HEK293 (cell line): ENCODE data around the gene BTBD6.

Experiments used
- CTCF ChIA-PET: fragments of 350-600 bp; formaldehyde crosslinking; extraction: SDS; loops from one replicate; lab custom pipeline; 2021; ENCODE audit warnings: antibody characterized with exemption; lab: Yijun Ruan, JAX
- POLR2A ChIA-PET: fragments of 300-600 bp; formaldehyde crosslinking; extraction: SDS; loops from one replicate; lab custom pipeline; 2020; ENCODE audit warnings: antibody characterized with exemption, inconsistent platforms; lab: Yijun Ruan, JAX
- H3K27ac ChIP-seq: fragments of 200-500 bp; sonication (Bioruptor generic); 2 replicates; pipeline ENCODE4 v1.5.1; 2014; ENCODE audit warnings: low read depth, low read length, control low read depth, inconsistent platforms; ENCODE audit errors: extremely low read depth
- H3K36me3 ChIP-seq, 2 experiments: fragments of 200-500 bp in 1 of 2; sonication (Bioruptor generic) in 1 of 2; 1 replicate in 1 of 2; 2 replicates in 1 of 2; pipeline ENCODE4 v1.5.1; 2014 to 2017; ENCODE audit warnings: inconsistent platforms in 2 of 2, low read length in 2 of 2; ENCODE audit not compliant: control insufficient read depth in 2 of 2, insufficient read depth in 1 of 2
- H3K4me1 ChIP-seq: fragments of 200-500 bp; sonication (Bioruptor generic); 2 replicates; pipeline ENCODE4 v1.5.1; 2014; ENCODE audit warnings: mild to moderate bottlenecking, low read length, inconsistent platforms; ENCODE audit not compliant: control insufficient read depth, insufficient read depth
- H3K4me3 ChIP-seq: 2 replicates; pipeline ENCODE4 v1.5.1; 2011; ENCODE audit warnings: low read depth, mild to moderate bottlenecking, control low read depth, low read length, moderate library complexity
- H3K9me3 ChIP-seq: fragments of 200-500 bp; sonication (Bioruptor generic); 2 replicates; pipeline ENCODE4 v1.5.1; 2014; ENCODE audit warnings: low read depth, low read length, inconsistent platforms; ENCODE audit not compliant: control insufficient read depth, insufficient read depth
- ATF2 ChIP-seq: fragments of 450-650 bp; formaldehyde crosslinking; IDR thresholded peaks from 2 replicates; pipeline ENCODE4 v1.5.1; 2016; ENCODE audit warnings: missing biosample characterization, missing genetic modification characterization, low read depth
- BCL11B ChIP-seq: fragments of 450-650 bp; formaldehyde crosslinking; IDR thresholded peaks from 2 replicates; pipeline ENCODE4 v1.5.1; 2016; ENCODE audit warnings: low read depth, missing biosample characterization, missing genetic modification characterization
- HIC1 ChIP-seq: fragments of 450-650 bp; formaldehyde crosslinking; IDR thresholded peaks from 2 replicates; pipeline ENCODE4 v1.5.1; 2016; ENCODE audit warnings: missing biosample characterization, missing genetic modification characterization
- KLF1 ChIP-seq: fragments of 450-650 bp; formaldehyde crosslinking; IDR thresholded peaks from 2 replicates; pipeline ENCODE4 v1.5.1; 2016; ENCODE audit warnings: missing biosample characterization, missing genetic modification characterization
- KLF16 ChIP-seq: fragments of 450-650 bp; formaldehyde crosslinking; IDR thresholded peaks from 2 replicates; pipeline ENCODE4 v1.5.1; 2017; ENCODE audit warnings: missing biosample characterization, missing genetic modification characterization
- KLF8 ChIP-seq: fragments of 450-650 bp; formaldehyde crosslinking; IDR thresholded peaks from 2 replicates; pipeline ENCODE4 v1.5.1; 2016; ENCODE audit warnings: missing biosample characterization, missing genetic modification characterization
- MZF1 ChIP-seq: fragments of 450-650 bp; formaldehyde crosslinking; IDR thresholded peaks from 2 replicates; pipeline ENCODE4 v1.5.1; 2017; ENCODE audit warnings: missing biosample characterization, missing genetic modification characterization, borderline replicate concordance
- PBX3 ChIP-seq: sonication (generic); formaldehyde crosslinking; IDR thresholded peaks from 2 replicates; pipeline ENCODE4 v1.8.1; 2022; ENCODE audit warnings: mild to moderate bottlenecking, moderate library complexity, missing genetic modification reagents
- PRDM10 ChIP-seq: fragments of 450-650 bp; formaldehyde crosslinking; IDR thresholded peaks from 2 replicates; pipeline ENCODE4 v1.5.1; 2016; ENCODE audit warnings: missing biosample characterization, missing genetic modification characterization
- ZBTB49 ChIP-seq: fragments of 450-650 bp; formaldehyde crosslinking; IDR thresholded peaks from 2 replicates; pipeline ENCODE4 v1.5.1; 2016; ENCODE audit warnings: missing biosample characterization, missing genetic modification characterization, low read depth
- ZBTB6 ChIP-seq: fragments of 450-650 bp; formaldehyde crosslinking; IDR thresholded peaks from 2 replicates; pipeline ENCODE4 v1.5.1; 2017; ENCODE audit warnings: missing biosample characterization, missing genetic modification characterization
- ZBTB8A ChIP-seq: fragments of 450-650 bp; formaldehyde crosslinking; IDR thresholded peaks from 2 replicates; pipeline ENCODE4 v1.5.1; 2016; ENCODE audit warnings: missing biosample characterization, missing genetic modification characterization
- ZNF175 ChIP-seq: fragments of 450-650 bp; formaldehyde crosslinking; IDR thresholded peaks from 2 replicates; pipeline ENCODE4 v1.5.1; 2016; ENCODE audit warnings: missing biosample characterization, missing genetic modification characterization
- ZNF324 ChIP-seq: fragments of 450-650 bp; formaldehyde crosslinking; IDR thresholded peaks from 2 replicates; pipeline ENCODE4 v1.5.1; 2016; ENCODE audit warnings: missing biosample characterization, missing genetic modification characterization
- ZNF391 ChIP-seq: fragments of 450-650 bp; formaldehyde crosslinking; IDR thresholded peaks from 2 replicates; pipeline ENCODE4 v1.5.1; 2016; ENCODE audit warnings: low read depth, missing biosample characterization, missing genetic modification characterization, borderline replicate concordance
- ZNF571 ChIP-seq: fragments of 450-650 bp; formaldehyde crosslinking; IDR thresholded peaks from 2 replicates; pipeline ENCODE4 v1.5.0; 2017; ENCODE audit warnings: missing biosample characterization, missing genetic modification characterization
- ZNF600 ChIP-seq: fragments of 450-650 bp; formaldehyde crosslinking; IDR thresholded peaks from 2 replicates; pipeline ENCODE4 v1.5.1; 2016; ENCODE audit warnings: missing biosample characterization, missing genetic modification characterization
- TF ChIP-seq, protein P1 (sequence below): fragments of 450-650 bp; formaldehyde crosslinking; IDR thresholded peaks from 2 replicates; pipeline ENCODE4 v1.5.1; 2016; ENCODE audit warnings: missing biosample characterization, missing genetic modification characterization
- TF ChIP-seq, protein P2 (sequence below): IDR thresholded peaks from 2 replicates; pipeline ENCODE4 v1.6.1; 2011; ENCODE audit warnings: mild to moderate bottlenecking, low read depth, low read length, borderline replicate concordance

BTBD6 gene

GRCh38 chr14:105206873-105207272 lies 41.5 kb upstream of the BTBD6 start:
- Histone ChIP-seq H3K4me1 (no peaks in the 10 kb centered on the region), H3K27ac (no peak overlapping the region), H3K9me3 (no peaks in the 10 kb centered on the region), H3K36me3 (peaks cover 0 to 10% of the 10 kb centered on the region in 2 experiments; a peak in 1 of 3 replicates), H3K4me3 (no peak overlapping the region)
- CTCF ChIA-PET: interaction anchor here (0.6 to 1.4 kb wide), 2 partner anchors 136 to 141 kb away, joined by 3 to 4 read pairs; no protein-coding TSS in a partner anchor
- POLR2A ChIA-PET: interaction anchor here (0.9 kb wide), 1 partner anchor 94 kb away, joined by 3 read pairs; the partner anchor contains the start of gene BRF1
- TF ChIP-seq ZNF175 (tag by site-specific recombination) (no peak), ZBTB6 (tag by site-specific recombination) (0 out of 2 replicates have a peak, but pooled peaks have one; percentile 6), PBX3 (no peak), ZNF391 (tag by site-specific recombination) (no peak), ZBTB49 (tag by site-specific recombination) (no peak), MZF1 (tag by site-specific recombination) (no peak), PRDM10 (no peak), BCL11B (tag by site-specific recombination) (no peak), KLF16 (tag by site-specific recombination) (no peak), ZNF571 (no peak), KLF1 (tag by site-specific recombination) (peak; percentile 16; the same call in 1 of the 2 replicates), ATF2 (tag by site-specific recombination) (no peak), KLF8 (tag by site-specific recombination) (0 out of 2 replicates have a peak, but pooled peaks have one; percentile 25), ZNF324 (tag by site-specific recombination) (no peak), ZNF600 (tag by site-specific recombination) (no peak), HIC1 (tag by site-specific recombination) (0 out of 2 replicates have a peak, but pooled peaks have one; percentile 37), ZBTB8A (0 out of 2 replicates have a peak, but pooled peaks have one; percentile 15)
- TF ChIP-seq, protein P1, sequence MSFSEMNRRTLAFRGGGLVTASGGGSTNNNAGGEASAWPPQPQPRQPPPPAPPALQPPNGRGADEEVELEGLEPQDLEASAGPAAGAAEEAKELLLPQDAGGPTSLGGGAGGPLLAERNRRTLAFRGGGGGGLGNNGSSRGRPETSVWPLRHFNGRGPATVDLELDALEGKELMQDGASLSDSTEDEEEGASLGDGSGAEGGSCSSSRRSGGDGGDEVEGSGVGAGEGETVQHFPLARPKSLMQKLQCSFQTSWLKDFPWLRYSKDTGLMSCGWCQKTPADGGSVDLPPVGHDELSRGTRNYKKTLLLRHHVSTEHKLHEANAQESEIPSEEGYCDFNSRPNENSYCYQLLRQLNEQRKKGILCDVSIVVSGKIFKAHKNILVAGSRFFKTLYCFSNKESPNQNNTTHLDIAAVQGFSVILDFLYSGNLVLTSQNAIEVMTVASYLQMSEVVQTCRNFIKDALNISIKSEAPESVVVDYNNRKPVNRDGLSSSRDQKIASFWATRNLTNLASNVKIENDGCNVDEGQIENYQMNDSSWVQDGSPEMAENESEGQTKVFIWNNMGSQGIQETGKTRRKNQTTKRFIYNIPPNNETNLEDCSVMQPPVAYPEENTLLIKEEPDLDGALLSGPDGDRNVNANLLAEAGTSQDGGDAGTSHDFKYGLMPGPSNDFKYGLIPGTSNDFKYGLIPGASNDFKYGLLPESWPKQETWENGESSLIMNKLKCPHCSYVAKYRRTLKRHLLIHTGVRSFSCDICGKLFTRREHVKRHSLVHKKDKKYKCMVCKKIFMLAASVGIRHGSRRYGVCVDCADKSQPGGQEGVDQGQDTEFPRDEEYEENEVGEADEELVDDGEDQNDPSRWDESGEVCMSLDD (tag by site-specific recombination): peak; percentile 72; the same call in 1 of the 2 replicates
- TF ChIP-seq, protein P2, sequence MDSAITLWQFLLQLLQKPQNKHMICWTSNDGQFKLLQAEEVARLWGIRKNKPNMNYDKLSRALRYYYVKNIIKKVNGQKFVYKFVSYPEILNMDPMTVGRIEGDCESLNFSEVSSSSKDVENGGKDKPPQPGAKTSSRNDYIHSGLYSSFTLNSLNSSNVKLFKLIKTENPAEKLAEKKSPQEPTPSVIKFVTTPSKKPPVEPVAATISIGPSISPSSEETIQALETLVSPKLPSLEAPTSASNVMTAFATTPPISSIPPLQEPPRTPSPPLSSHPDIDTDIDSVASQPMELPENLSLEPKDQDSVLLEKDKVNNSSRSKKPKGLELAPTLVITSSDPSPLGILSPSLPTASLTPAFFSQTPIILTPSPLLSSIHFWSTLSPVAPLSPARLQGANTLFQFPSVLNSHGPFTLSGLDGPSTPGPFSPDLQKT: no peak
